ENCODE measurements around the gene GMNC.

The GMNC gene

DNA sequence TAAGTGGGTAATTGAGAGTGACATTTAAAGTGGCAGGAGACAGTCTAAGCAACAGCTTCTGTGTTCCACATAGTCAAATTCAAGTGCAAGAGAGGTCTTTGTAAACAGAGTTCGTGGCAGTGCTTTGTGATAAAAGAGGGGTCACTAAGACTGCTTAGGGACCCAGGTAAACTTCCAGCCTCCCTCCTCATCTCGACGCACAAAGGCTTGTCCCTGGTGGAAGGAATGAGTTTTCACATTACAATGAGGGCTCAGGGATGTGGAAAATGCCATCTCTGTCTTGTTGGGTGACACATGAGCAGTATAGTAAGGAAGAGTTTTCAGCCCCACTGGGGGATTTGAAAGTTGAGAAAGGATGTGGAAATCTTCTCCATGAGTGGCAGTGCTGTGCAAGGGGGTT, 7.3 kb downstream of the GMNC start:
- no peak overlapping the region for H3K4me3 ChIP-seq (ENCODE audit: low read length)
- TF ChIP-seq EZH2 (optimal IDR thresholded peaks at IDR 0.05; ENCODE audit: low read depth, low read length) (no peak), EZH2phosphoT487 (IDR thresholded peaks at IDR 0.05; ENCODE audit: low read length) (no peak)
- TF ChIP-seq, protein P1, sequence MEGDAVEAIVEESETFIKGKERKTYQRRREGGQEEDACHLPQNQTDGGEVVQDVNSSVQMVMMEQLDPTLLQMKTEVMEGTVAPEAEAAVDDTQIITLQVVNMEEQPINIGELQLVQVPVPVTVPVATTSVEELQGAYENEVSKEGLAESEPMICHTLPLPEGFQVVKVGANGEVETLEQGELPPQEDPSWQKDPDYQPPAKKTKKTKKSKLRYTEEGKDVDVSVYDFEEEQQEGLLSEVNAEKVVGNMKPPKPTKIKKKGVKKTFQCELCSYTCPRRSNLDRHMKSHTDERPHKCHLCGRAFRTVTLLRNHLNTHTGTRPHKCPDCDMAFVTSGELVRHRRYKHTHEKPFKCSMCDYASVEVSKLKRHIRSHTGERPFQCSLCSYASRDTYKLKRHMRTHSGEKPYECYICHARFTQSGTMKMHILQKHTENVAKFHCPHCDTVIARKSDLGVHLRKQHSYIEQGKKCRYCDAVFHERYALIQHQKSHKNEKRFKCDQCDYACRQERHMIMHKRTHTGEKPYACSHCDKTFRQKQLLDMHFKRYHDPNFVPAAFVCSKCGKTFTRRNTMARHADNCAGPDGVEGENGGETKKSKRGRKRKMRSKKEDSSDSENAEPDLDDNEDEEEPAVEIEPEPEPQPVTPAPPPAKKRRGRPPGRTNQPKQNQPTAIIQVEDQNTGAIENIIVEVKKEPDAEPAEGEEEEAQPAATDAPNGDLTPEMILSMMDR (IDR thresholded peaks at IDR 0.05; ENCODE audit: low read length) = no peak
- H2AFZ ChIP-seq (ENCODE audit: low read length) = no peak overlapping the region
- H3K9ac ChIP-seq (ENCODE audit: low read length) = no peak overlapping the region
- H3K27ac ChIP-seq (ENCODE audit: low read length) = no peak overlapping the region
- H3K9me2 ChIP-seq (replicated peaks; ENCODE audit: insufficient read depth, low read length) = no peaks in the 10 kb centered on the region
- no peak overlapping the region for H3K4me2 ChIP-seq (ENCODE audit: low read depth, low read length)
- H3K36me3 ChIP-seq (replicated peaks; ENCODE audit: insufficient read depth, low read length) = no peaks in the 10 kb centered on the region
- H4K20me1 ChIP-seq (ENCODE audit: insufficient read depth, low read length) = no peaks in the 10 kb centered on the region
- no peaks in the 10 kb centered on the region for H3K79me2 ChIP-seq (ENCODE audit: low read length)
- DNase-seq = no peak
- H3K27me3 ChIP-seq (replicated peaks; ENCODE audit: insufficient read depth, low read length) = no peaks in the 10 kb centered on the region
- no peaks in the 10 kb centered on the region for H3F3A ChIP-seq (ENCODE audit: insufficient read depth, low read length)
- no peaks in the 10 kb centered on the region for H3K4me1 ChIP-seq (ENCODE audit: low read length)
- no peaks in the 10 kb centered on the region for H3K9me3 ChIP-seq (replicated peaks; ENCODE audit: insufficient read depth, low read length)

DNA sequence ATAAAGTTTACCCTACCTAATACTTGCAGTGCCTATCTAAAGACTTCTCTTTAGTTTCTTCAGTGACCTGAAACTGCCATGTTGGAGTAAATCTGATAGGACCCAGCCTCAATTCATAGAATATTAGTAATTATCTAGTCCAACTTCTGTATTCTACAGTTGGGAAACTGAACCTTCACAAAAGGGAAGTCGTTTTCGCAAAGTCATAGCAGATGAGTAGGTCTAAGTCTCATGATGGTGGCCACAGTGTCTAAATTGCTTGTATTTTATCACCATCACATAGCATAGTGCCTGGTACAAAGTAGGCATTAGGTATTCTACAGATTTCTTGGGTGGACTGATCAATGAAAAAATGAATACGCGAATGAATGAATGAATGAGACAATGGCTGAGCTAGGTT, 8.4 kb downstream of the GMNC start:
- Histone ChIP-seq H3K4me3 (ENCODE audit: low read length) (no peak overlapping the region), H3K27ac (ENCODE audit: low read length) (no peak overlapping the region), H3K27me3 (replicated peaks; ENCODE audit: insufficient read depth, low read length) (no peaks in the 10 kb centered on the region), H3K79me2 (ENCODE audit: low read length) (no peaks in the 10 kb centered on the region), H3K4me2 (ENCODE audit: low read depth, low read length) (no peak overlapping the region), H4K20me1 (ENCODE audit: insufficient read depth, low read length) (no peaks in the 10 kb centered on the region), H3K9ac (ENCODE audit: low read length) (no peak overlapping the region), H2AFZ (ENCODE audit: low read length) (no peak overlapping the region), H3F3A (ENCODE audit: insufficient read depth, low read length) (no peaks in the 10 kb centered on the region), H3K9me2 (replicated peaks; ENCODE audit: insufficient read depth, low read length) (no peaks in the 10 kb centered on the region), H3K9me3 (replicated peaks; ENCODE audit: insufficient read depth, low read length) (no peaks in the 10 kb centered on the region), H3K36me3 (replicated peaks; ENCODE audit: insufficient read depth, low read length) (no peaks in the 10 kb centered on the region), H3K4me1 (ENCODE audit: low read length) (no peaks in the 10 kb centered on the region)
- DNase-seq = no peak
- TF ChIP-seq, protein P1 (IDR thresholded peaks at IDR 0.05; ENCODE audit: low read length) = no peak
- no peak for TF ChIP-seq EZH2phosphoT487 (IDR thresholded peaks at IDR 0.05; ENCODE audit: low read length)
- TF ChIP-seq EZH2 (optimal IDR thresholded peaks at IDR 0.05; ENCODE audit: low read depth, low read length) = no peak

DNA sequence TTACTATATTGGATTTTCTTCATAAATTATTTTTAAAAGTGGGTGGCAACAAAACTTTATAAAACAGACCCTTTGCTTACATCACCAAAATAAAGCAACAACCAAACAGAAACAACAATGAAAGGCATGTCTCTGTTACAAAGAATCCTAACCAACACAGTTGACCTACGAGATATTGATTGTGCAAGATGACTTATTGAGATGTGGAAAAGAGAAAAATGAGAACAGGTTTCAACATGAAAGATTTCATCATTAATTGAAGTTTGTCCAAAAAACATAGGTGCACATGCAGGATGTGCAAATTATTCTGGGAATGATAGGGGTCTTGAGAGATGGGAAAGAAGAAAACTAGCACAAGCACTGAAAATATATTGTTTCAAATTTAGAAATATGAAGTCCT, 9.0 kb downstream of the GMNC start:
- H4K20me1 ChIP-seq (ENCODE audit: insufficient read depth, low read length) = no peaks in the 10 kb centered on the region
- TF ChIP-seq EZH2 (optimal IDR thresholded peaks at IDR 0.05; ENCODE audit: low read depth, low read length) (no peak), EZH2phosphoT487 (IDR thresholded peaks at IDR 0.05; ENCODE audit: low read length) (no peak)
- TF ChIP-seq, protein P1 (IDR thresholded peaks at IDR 0.05; ENCODE audit: low read length) = no peak
- no peaks in the 10 kb centered on the region for H3K9me3 ChIP-seq (replicated peaks; ENCODE audit: insufficient read depth, low read length)
- H3K4me2 ChIP-seq (ENCODE audit: low read depth, low read length) = no peak overlapping the region
- H3K9me2 ChIP-seq (replicated peaks; ENCODE audit: insufficient read depth, low read length) = no peaks in the 10 kb centered on the region
- no peaks in the 10 kb centered on the region for H3K27me3 ChIP-seq (replicated peaks; ENCODE audit: insufficient read depth, low read length)
- H3K4me3 ChIP-seq (ENCODE audit: low read length) = no peak overlapping the region
- no peaks in the 10 kb centered on the region for H3K36me3 ChIP-seq (replicated peaks; ENCODE audit: insufficient read depth, low read length)
- DNase-seq = no peak
- H3K4me1 ChIP-seq (ENCODE audit: low read length) = no peaks in the 10 kb centered on the region
- no peaks in the 10 kb centered on the region for H3K79me2 ChIP-seq (ENCODE audit: low read length)
- no peak overlapping the region for H3K27ac ChIP-seq (ENCODE audit: low read length)
- no peaks in the 10 kb centered on the region for H3F3A ChIP-seq (ENCODE audit: insufficient read depth, low read length)
- no peak overlapping the region for H3K9ac ChIP-seq (ENCODE audit: low read length)
- no peak overlapping the region for H2AFZ ChIP-seq (ENCODE audit: low read length)

Data from MM.1S (cell line).